MM.1S (cell line): Measurements from ENCODE around the gene CIBAR2.

Source experiments
- EZH2 ChIP-seq: fragments of 300-600 bp; sonication (generic); optimal IDR thresholded peaks from 2 replicates; pipeline ENCODE3; 2017; ENCODE audit warnings: low read depth, mild to moderate bottlenecking, antibody characterized with exemption, low read length, mixed read lengths
- EZH2phosphoT487 ChIP-seq: fragments of 300-600 bp; sonication (generic); IDR thresholded peaks from 2 replicates; pipeline ENCODE4 v1.6.1; 2018; ENCODE audit warnings: antibody characterized with exemption, low read length
- TF ChIP-seq, protein P1 (sequence below): fragments of 300-600 bp; sonication (generic); IDR thresholded peaks from 2 replicates; pipeline ENCODE4 v1.5.1; 2016; ENCODE audit warnings: antibody characterized with exemption, low read length, mixed read lengths

DNA sequence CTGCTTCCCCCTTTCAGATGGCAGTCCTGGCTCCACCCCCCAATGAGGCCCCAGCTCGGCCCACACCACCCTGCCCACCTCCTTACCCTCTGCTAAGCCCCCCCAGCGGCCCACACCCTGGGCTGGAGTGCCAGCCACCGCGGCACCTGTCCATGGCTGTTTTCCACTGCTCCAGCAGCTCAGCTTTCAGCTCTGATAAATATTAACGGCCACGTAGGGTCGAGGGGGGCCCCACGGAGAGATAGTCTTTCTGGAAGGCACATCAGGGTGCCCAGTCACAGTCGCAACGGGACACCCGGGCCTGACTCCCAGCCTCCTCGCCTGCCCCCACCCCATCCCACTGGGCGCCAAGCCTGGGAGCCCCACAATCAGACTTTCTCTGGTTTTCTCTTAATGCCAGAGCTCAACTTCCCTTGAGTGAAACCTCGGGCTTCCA is 46.5 kb upstream of the CIBAR2 start:
- TF ChIP-seq, protein P1, sequence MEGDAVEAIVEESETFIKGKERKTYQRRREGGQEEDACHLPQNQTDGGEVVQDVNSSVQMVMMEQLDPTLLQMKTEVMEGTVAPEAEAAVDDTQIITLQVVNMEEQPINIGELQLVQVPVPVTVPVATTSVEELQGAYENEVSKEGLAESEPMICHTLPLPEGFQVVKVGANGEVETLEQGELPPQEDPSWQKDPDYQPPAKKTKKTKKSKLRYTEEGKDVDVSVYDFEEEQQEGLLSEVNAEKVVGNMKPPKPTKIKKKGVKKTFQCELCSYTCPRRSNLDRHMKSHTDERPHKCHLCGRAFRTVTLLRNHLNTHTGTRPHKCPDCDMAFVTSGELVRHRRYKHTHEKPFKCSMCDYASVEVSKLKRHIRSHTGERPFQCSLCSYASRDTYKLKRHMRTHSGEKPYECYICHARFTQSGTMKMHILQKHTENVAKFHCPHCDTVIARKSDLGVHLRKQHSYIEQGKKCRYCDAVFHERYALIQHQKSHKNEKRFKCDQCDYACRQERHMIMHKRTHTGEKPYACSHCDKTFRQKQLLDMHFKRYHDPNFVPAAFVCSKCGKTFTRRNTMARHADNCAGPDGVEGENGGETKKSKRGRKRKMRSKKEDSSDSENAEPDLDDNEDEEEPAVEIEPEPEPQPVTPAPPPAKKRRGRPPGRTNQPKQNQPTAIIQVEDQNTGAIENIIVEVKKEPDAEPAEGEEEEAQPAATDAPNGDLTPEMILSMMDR = no peak
- TF ChIP-seq EZH2phosphoT487 (no peak), EZH2 (no peak)
